IMR-90 (cell line): Measurements from ENCODE around the gene METTL8. TPM values are rescaled to one million over a fixed set of nuclear protein-coding genes. Genes with fewer than 3 reads are reported as not detected.

ENCODE experiments used
- ATAC-seq: fragments of 200-7000 bp; cut with Tn5 transposase; 2 replicates; pipeline ENCODE4 v1.9.1; 2020; ENCODE audit warnings: low read depth, mild to moderate bottlenecking, moderate library complexity
- BruUV-seq: library from RNA; stranded (reverse); fragments of 400-500 nt; replicated peaks from 2 replicates; lab custom pipeline; 2021; lab: Mats Ljungman, UMichigan
- CTCF ChIA-PET: fragments of 300-600 bp; formaldehyde crosslinking; extraction: SDS; loops from one replicate; lab custom pipeline; 2021; ENCODE audit warnings: antibody characterized with exemption; lab: Yijun Ruan, JAX
- POLR2A ChIA-PET: fragments of 300-600 bp; sonication (Branson Sonifier 250); formaldehyde crosslinking; loops from one replicate; lab custom pipeline; 2022; ENCODE audit warnings: antibody characterized with exemption; ENCODE audit not compliant: unreplicated experiment; lab: Charles Lee
- DNase-seq: peaks from one replicate; pipeline ENCODE4 v3.0.0; 2013
- H2AFZ ChIP-seq: replicated peaks from 2 replicates; pipeline ENCODE3; 2013; ENCODE audit warnings: low read length, mild to moderate bottlenecking; ENCODE audit not compliant: poor library complexity
- H2AK5ac ChIP-seq: 2 replicates; pipeline ENCODE4 v1.6.1; 2013; ENCODE audit warnings: low read depth, low read length, inconsistent platforms
- H2AK9ac ChIP-seq: replicated peaks from 2 replicates; pipeline ENCODE3; 2013; ENCODE audit warnings: mild to moderate bottlenecking, low read depth, low read length, moderate library complexity; ENCODE audit not compliant: poor library complexity
- H2BK120ac ChIP-seq: 2 replicates; pipeline ENCODE4 v1.6.1; 2013; ENCODE audit warnings: low read depth, low read length, inconsistent platforms
- H2BK15ac ChIP-seq: 3 replicates; pipeline ENCODE4 v1.6.1; 2013; ENCODE audit warnings: low read depth, low read length, inconsistent platforms
- H2BK20ac ChIP-seq: 2 replicates; pipeline ENCODE4 v1.6.1; 2013; ENCODE audit warnings: low read depth, mild to moderate bottlenecking, inconsistent platforms, low read length, moderate library complexity
- H2BK5ac ChIP-seq: 2 replicates; pipeline ENCODE4 v1.6.1; 2013; ENCODE audit warnings: mild to moderate bottlenecking, low read depth, low read length, inconsistent platforms; ENCODE audit not compliant: poor library complexity, severe bottlenecking
- H3K14ac ChIP-seq: replicated peaks from 2 replicates; pipeline ENCODE4 v1.6.1; 2013; ENCODE audit warnings: low read depth, low read length, inconsistent platforms
- H3K18ac ChIP-seq: 2 replicates; pipeline ENCODE4 v1.6.1; 2013; ENCODE audit warnings: low read depth, low read length, control low read depth
- H3K23ac ChIP-seq: 2 replicates; pipeline ENCODE4 v1.6.1; 2013; ENCODE audit warnings: low read depth, low read length, inconsistent platforms
- H3K27ac ChIP-seq: 2 replicates; pipeline ENCODE4 v1.5.1; 2013; ENCODE audit warnings: mild to moderate bottlenecking, control low read depth, low read length; ENCODE audit not compliant: insufficient read depth
- H3K27me3 ChIP-seq: 2 replicates; pipeline ENCODE4 v1.6.1; 2013; ENCODE audit warnings: low read length; ENCODE audit not compliant: control insufficient read depth, insufficient read depth
- H3K36me3 ChIP-seq: 2 replicates; pipeline ENCODE4 v1.6.1; 2013; ENCODE audit warnings: low read length, mixed read lengths; ENCODE audit not compliant: control insufficient read depth, insufficient read depth
- H3K4ac ChIP-seq: 2 replicates; pipeline ENCODE4 v1.6.1; 2013; ENCODE audit warnings: low read depth, low read length, inconsistent platforms
- H3K4me1 ChIP-seq: 2 replicates; pipeline ENCODE4 v1.6.1; 2013; ENCODE audit warnings: low read length, mixed read lengths; ENCODE audit not compliant: control insufficient read depth, insufficient read depth
- H3K4me2 ChIP-seq: 2 replicates; pipeline ENCODE4 v1.6.1; 2013; ENCODE audit warnings: low read depth, mild to moderate bottlenecking, control low read depth, low read length, moderate library complexity
- H3K4me3 ChIP-seq: 2 replicates; pipeline ENCODE4 v1.5.1; 2013; ENCODE audit warnings: low read depth, mild to moderate bottlenecking, control low read depth, low read length, moderate library complexity; ENCODE audit not compliant: insufficient read depth
- H3K56ac ChIP-seq: 2 replicates; pipeline ENCODE4 v1.6.1; 2013; ENCODE audit warnings: low read length, inconsistent platforms; ENCODE audit not compliant: insufficient read depth; ENCODE audit errors: extremely low read depth
- H3K79me1 ChIP-seq, 2 experiments: 2 replicates each; pipeline ENCODE4 v1.6.1; 2013; ENCODE audit warnings: low read length in 2 of 2, inconsistent platforms in 1 of 2, low read depth in 1 of 2
- H3K9ac ChIP-seq: 2 replicates; pipeline ENCODE4 v1.6.1; 2013; ENCODE audit warnings: low read depth, low read length, control low read depth
- H3K9me1 ChIP-seq: 2 replicates; pipeline ENCODE4 v1.6.1; 2013; ENCODE audit warnings: low read length, inconsistent platforms; ENCODE audit not compliant: insufficient read depth
- H3K9me3 ChIP-seq: 2 replicates; pipeline ENCODE4 v1.6.1; 2013; ENCODE audit warnings: low read length; ENCODE audit not compliant: control insufficient read depth, insufficient read depth
- H4K20me1 ChIP-seq: 2 replicates; pipeline ENCODE4 v1.6.1; 2013; ENCODE audit warnings: low read length, inconsistent platforms; ENCODE audit not compliant: insufficient read depth
- H4K5ac ChIP-seq: 2 replicates; pipeline ENCODE4 v1.6.1; 2013; ENCODE audit warnings: mild to moderate bottlenecking, low read depth, low read length, control low read depth
- H4K8ac ChIP-seq, 2 experiments: 2 replicates each; pipeline ENCODE4 v1.6.1; 2013; ENCODE audit warnings: low read depth in 2 of 2, low read length in 2 of 2, control low read depth in 1 of 2, inconsistent platforms in 1 of 2
- H4K91ac ChIP-seq: 2 replicates; pipeline ENCODE4 v1.6.1; 2013; ENCODE audit warnings: low read depth, low read length, inconsistent platforms; ENCODE audit not compliant: insufficient read depth
- CEBPB ChIP-seq: IDR thresholded peaks from 2 replicates; pipeline ENCODE4 v1.6.1; 2012; ENCODE audit warnings: low read depth, low read length, improper control_type of control experiment
- WGBS, 2 experiments: methylation state at CpG; one replicate each; pipeline versions ENCODE4 v1.1.5 to v1.1.7; 2013; ENCODE audit warnings: missing lambda C conversion rate in 2 of 2; ENCODE audit not compliant: insufficient read length in 1 of 2; ENCODE audit errors: extremely low coverage in 2 of 2; 5-methylcytosine and 5-hydroxymethylcytosine counted together
- dilution Hi-C: fragments of 300-500 bp; cut with HindIII; formaldehyde crosslinking; loops from one replicate; pipeline ENCODE4 v1.14.3; 2018; ENCODE audit warnings: low sequenced_read_pairs; ENCODE audit not compliant: unreplicated experiment
- in situ Hi-C: fragments of 300-500 bp; cut with MboI; formaldehyde crosslinking; loops from 3 replicates; pipeline ENCODE4 v1.14.3; 2019; ENCODE audit warnings: low sequenced_read_pairs, inconsistent platforms, mixed read lengths
- intact Hi-C: fragments of 100-400 bp; cut with micrococcal nuclease; formaldehyde crosslinking; loops from 2 replicates; pipeline ENCODE4 v1.10.0; 2022
- polyA plus RNA-seq, 3 experiments: library from polyadenylated mRNA; depleted of rRNA; stranded (reverse); fragments of >200 nt; gene quantifications; 2 replicates each; pipeline ENCODE4 v1.2.3, GENCODE V29; 2012; ENCODE audit warnings: low replicate concordance in 1 of 3
- total RNA-seq: library from RNA; depleted of rRNA; stranded (reverse); fragments of >200 nt; gene quantifications from 2 replicates; pipeline ENCODE4 v1.2.3, GENCODE V29; 2012
- TF ChIP-seq, protein P1 (sequence below): conservative IDR thresholded peaks from 2 replicates; pipeline ENCODE4 v1.5.1; 2012; ENCODE audit warnings: mild to moderate bottlenecking, low read depth, low read length, improper control_type of control experiment

Gene METTL8
- total and polyA plus RNA-seq, 2 of the 4 experiments (the other 2 are of a cell fraction), result 6.9 to 10.6 TPM

GRCh38 chr2:171346723-171347557 lies 86.8 kb downstream of the METTL8 start:
- in situ Hi-C loops (no loop called here), intact Hi-C loops (loop anchor here (5.0 kb wide), 1 partner anchor 65 kb away; no protein-coding TSS in a partner anchor), dilution Hi-C loops (no loop called here)
- no peaks in the 10 kb centered on the region for H3K27me3 ChIP-seq
- H3K9me3 ChIP-seq, result no peaks in the 10 kb centered on the region
- H3K14ac ChIP-seq, result peak overlapping the region; percentile 39
- no peak overlapping the region for H2AFZ ChIP-seq
- H3K27ac ChIP-seq, result peak overlapping the region; percentile 23; the same call in 1 of the 2 replicates
- H3K9me1 ChIP-seq, result peaks cover 13% of the 10 kb centered on the region; the same call in 1 of the 2 replicates
- peak; percentile 25 for ATAC-seq
- peak overlapping the region; percentile 80 for H4K5ac ChIP-seq
- no peak overlapping the region; the same call in 2 of the 3 replicates for H2BK15ac ChIP-seq
- peak overlapping the region; percentile 24 to 69; a peak in 3 of 4 replicates for H4K8ac ChIP-seq
- ChIA-PET POLR2A (no interaction called here), CTCF (interaction anchor here (0.6 to 1.7 kb wide), 4 partner anchors 64 to 824 kb away, joined by 3 to 5 read pairs (median 4); no protein-coding TSS in a partner anchor)
- H2AK9ac ChIP-seq, result no peak overlapping the region
- peak overlapping the region; percentile 87 for H2BK5ac ChIP-seq
- H3K9ac ChIP-seq, result no peak overlapping the region
- H2BK120ac ChIP-seq, result peak overlapping the region; percentile 85
- no peaks in the 10 kb centered on the region for H4K20me1 ChIP-seq
- WGBS, 2 experiments, result 85% methylated on average over 5 of the region's 10 CpGs; no CpG with 5 or more reads in 1 of the 2 experiments
- DNase-seq, result peak; percentile 19
- H3K23ac ChIP-seq, result no peak overlapping the region; the same call in 1 of the 2 replicates
- H3K4me1 ChIP-seq, result peaks cover 11% of the 10 kb centered on the region
- no peak for TF ChIP-seq CEBPB
- TF ChIP-seq, protein P1, sequence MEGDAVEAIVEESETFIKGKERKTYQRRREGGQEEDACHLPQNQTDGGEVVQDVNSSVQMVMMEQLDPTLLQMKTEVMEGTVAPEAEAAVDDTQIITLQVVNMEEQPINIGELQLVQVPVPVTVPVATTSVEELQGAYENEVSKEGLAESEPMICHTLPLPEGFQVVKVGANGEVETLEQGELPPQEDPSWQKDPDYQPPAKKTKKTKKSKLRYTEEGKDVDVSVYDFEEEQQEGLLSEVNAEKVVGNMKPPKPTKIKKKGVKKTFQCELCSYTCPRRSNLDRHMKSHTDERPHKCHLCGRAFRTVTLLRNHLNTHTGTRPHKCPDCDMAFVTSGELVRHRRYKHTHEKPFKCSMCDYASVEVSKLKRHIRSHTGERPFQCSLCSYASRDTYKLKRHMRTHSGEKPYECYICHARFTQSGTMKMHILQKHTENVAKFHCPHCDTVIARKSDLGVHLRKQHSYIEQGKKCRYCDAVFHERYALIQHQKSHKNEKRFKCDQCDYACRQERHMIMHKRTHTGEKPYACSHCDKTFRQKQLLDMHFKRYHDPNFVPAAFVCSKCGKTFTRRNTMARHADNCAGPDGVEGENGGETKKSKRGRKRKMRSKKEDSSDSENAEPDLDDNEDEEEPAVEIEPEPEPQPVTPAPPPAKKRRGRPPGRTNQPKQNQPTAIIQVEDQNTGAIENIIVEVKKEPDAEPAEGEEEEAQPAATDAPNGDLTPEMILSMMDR, result peak; percentile 10; the same call in 1 of the 2 replicates
- H3K4me2 ChIP-seq, result no peak overlapping the region
- no peak overlapping the region for H3K4me3 ChIP-seq
- H2BK20ac ChIP-seq, result peak overlapping the region; percentile 84
- no peak overlapping the region for H3K56ac ChIP-seq
- H3K18ac ChIP-seq, result peak overlapping the region; percentile 63; the same call in 1 of the 2 replicates
- H4K91ac ChIP-seq, result peak overlapping the region; percentile 67
- H3K4ac ChIP-seq, result peak overlapping the region; percentile 81
- H3K79me1 ChIP-seq, result peaks cover 0 to 10% of the 10 kb centered on the region in 2 experiments; a peak in 1 of 4 replicates
- peak overlapping the region; percentile 67; the same call in 1 of the 2 replicates for H2AK5ac ChIP-seq
- BruUV-seq, result no TSS peak
- H3K36me3 ChIP-seq, result no peaks in the 10 kb centered on the region
